ENCODE results near the gene CCDC136.
A peak's percentile ranks its signal among the peaks of the same experiment; 100 is the strongest.

The CCDC136 gene

DNA sequence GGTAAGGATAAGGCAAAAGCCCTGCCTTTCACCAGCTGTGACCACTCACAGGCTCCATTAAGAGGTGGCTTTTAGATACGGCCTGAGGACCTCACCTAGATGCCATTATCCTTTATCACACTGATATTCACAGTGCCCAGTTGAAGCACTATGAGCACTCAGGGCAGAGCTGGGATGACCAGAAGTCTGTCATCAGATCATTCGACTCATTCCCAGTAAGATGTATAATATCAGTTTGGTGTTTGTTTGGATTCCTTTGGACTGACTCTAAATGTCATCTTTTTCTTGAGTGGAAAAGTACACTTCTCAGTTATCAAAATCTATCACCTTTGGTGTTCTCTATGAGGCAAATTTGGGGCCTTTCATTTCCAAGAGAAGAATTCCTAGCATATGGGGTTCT lies 18.7 kb downstream of the CCDC136 start:
- Histone ChIP-seq H3K27me3 (ENCODE audit: low read depth, low read length) (no peaks in the 10 kb centered on the region), H3K27ac (ENCODE audit: low read length) (no peak overlapping the region), H3K4me3 (ENCODE audit: low read depth in 1 of 2, low read length in 2 of 2) (no peak overlapping the region), H3K36me3 (ENCODE audit: control insufficient read depth in 1 of 2, insufficient read depth in 2 of 2, low read length in 2 of 2) (peaks cover 0 to 25% of the 10 kb centered on the region in 2 donors), H3K9me3 (ENCODE audit: control insufficient read depth in 1 of 2, low read length in 2 of 2) (no peaks in the 10 kb centered on the region), H3K4me1 (ENCODE audit: control insufficient read depth in 1 of 2, insufficient read depth in 2 of 2, low read length in 2 of 2) (peaks cover 0 to 3% of the 10 kb centered on the region in 2 donors)

DNA sequence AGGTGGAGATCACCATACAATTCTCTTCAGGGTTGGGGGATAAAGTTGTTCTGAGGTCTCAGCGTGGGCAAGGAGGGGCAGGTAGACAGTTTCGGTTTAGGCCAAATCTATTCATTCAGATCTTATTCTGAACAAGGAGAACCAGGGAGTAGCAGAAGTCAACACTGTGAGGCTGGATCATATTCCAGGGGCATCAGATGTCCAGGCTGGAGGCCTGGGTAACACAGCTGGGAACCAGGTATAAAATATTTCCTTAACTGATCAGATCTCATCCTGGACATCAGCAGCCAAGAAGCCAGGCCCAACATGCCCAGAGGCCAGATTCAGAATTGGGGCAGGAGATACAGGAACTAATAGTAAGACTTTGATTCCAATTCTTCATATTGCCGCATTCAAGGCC lies 19.2 kb downstream of the CCDC136 start:
- Histone ChIP-seq H3K9me3 (ENCODE audit: control insufficient read depth in 1 of 2, low read length in 2 of 2) (no peaks in the 10 kb centered on the region), H3K27me3 (ENCODE audit: low read depth, low read length) (no peaks in the 10 kb centered on the region), H3K4me3 (ENCODE audit: low read depth in 1 of 2, low read length in 2 of 2) (no peak overlapping the region), H3K4me1 (ENCODE audit: control insufficient read depth in 1 of 2, insufficient read depth in 2 of 2, low read length in 2 of 2) (peaks cover 0 to 3% of the 10 kb centered on the region in 2 donors), H3K36me3 (ENCODE audit: control insufficient read depth in 1 of 2, insufficient read depth in 2 of 2, low read length in 2 of 2) (peaks cover 0 to 20% of the 10 kb centered on the region in 2 donors), H3K27ac (ENCODE audit: low read length) (no peak overlapping the region)

- Histone ChIP-seq H3K4me1 (ENCODE audit: control insufficient read depth in 1 of 2, insufficient read depth in 2 of 2, low read length in 2 of 2) (peaks cover 0 to 3% of the 10 kb centered on the region in 2 donors), H3K4me3 (ENCODE audit: low read depth in 1 of 2, low read length in 2 of 2) (no peak overlapping the region)
These were observed 20.1 kb downstream of the CCDC136 start for GRCh38 chr7:128811631-128812430.

DNA sequence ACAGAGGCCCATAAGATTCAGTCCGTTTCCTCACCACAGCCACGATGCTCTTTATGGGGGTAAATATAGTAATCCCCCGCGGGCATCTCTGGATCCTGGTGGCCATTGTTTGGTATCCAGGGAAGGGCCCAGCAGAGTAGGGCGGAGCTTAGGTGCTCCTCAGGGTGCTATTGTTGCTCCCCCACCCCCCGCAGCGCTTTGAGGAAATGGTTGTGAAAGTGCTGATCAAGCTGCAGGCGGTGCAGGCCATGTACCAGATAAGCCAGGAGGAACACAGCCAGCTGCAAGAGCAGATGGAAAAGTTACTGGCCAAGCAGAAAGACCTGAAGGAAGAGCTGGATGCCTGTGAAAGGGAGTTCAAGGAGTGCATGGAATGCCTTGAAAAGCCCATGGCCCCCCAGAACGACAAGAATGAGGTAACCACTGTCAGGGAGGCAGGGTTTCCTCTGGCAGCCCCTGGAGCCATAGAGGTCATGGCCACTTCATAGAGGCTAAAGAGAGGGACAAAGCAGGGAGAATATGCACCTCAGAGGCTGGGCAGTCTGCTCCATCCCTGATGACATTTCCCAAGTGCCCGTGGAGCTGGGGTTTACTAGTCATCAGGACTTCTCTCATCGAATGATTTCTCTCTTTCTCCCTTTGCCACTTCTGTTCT lies 20.9 kb downstream of the CCDC136 start:
- Histone ChIP-seq H3K9me3 (ENCODE audit: control insufficient read depth in 1 of 2, low read length in 2 of 2) (no peaks in the 10 kb centered on the region), H3K4me3 (ENCODE audit: low read depth in 1 of 2, low read length in 2 of 2) (no peak overlapping the region), H3K27ac (ENCODE audit: low read length) (no peak overlapping the region), H3K4me1 (ENCODE audit: control insufficient read depth in 1 of 2, insufficient read depth in 2 of 2, low read length in 2 of 2) (peaks cover 0 to 3% of the 10 kb centered on the region in 2 donors), H3K36me3 (ENCODE audit: control insufficient read depth in 1 of 2, insufficient read depth in 2 of 2, low read length in 2 of 2) (peaks cover 0 to 8% of the 10 kb centered on the region in 2 donors), H3K27me3 (ENCODE audit: low read depth, low read length) (no peaks in the 10 kb centered on the region)

More at GRCh38 chr7:128811631-128812430, 20.1 kb downstream of the CCDC136 start:
- Histone ChIP-seq H3K27me3 (ENCODE audit: low read depth, low read length) (no peaks in the 10 kb centered on the region), H3K9me3 (ENCODE audit: control insufficient read depth in 1 of 2, low read length in 2 of 2) (no peaks in the 10 kb centered on the region), H3K27ac (ENCODE audit: low read length) (no peak overlapping the region), H3K36me3 (ENCODE audit: control insufficient read depth in 1 of 2, insufficient read depth in 2 of 2, low read length in 2 of 2) (peaks cover 0 to 13% of the 10 kb centered on the region in 2 donors)

DNA sequence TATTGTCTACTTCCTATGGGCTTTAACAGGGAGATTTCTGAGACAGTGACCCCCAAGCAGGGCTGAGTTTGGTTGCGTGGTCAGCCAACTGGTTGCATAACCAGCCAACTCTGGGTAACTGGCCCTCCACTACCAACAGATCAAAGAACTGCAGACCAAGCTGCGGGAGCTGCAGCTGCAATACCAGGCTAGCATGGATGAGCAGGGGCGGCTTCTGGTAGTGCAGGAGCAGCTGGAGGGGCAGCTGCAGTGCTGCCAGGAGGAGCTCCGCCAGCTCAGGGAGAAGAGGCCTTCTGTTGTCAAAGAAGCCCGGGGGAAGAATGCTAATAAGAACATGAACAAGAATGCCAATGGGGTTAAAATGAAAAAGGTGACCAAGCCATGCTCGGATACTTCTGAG lies 22.7 kb downstream of the CCDC136 start:
- H3K27ac ChIP-seq (ENCODE audit: low read length), result no peak overlapping the region
- no peaks in the 10 kb centered on the region for H3K36me3 ChIP-seq (ENCODE audit: control insufficient read depth in 1 of 2, insufficient read depth in 2 of 2, low read length in 2 of 2)
- no peaks in the 10 kb centered on the region for H3K27me3 ChIP-seq (ENCODE audit: low read depth, low read length)
- H3K4me1 ChIP-seq (ENCODE audit: control insufficient read depth in 1 of 2, insufficient read depth in 2 of 2, low read length in 2 of 2), result peaks cover 3 to 6% of the 10 kb centered on the region in 2 donors
- H3K4me3 ChIP-seq (ENCODE audit: low read depth in 1 of 2, low read length in 2 of 2), result no peak overlapping the region
- no peaks in the 10 kb centered on the region for H3K9me3 ChIP-seq (ENCODE audit: control insufficient read depth in 1 of 2, low read length in 2 of 2)

- no peaks in the 10 kb centered on the region for H3K27me3 ChIP-seq (ENCODE audit: low read depth, low read length)
- H3K36me3 ChIP-seq (ENCODE audit: control insufficient read depth in 1 of 2, insufficient read depth in 2 of 2, low read length in 2 of 2), result no peaks in the 10 kb centered on the region
- no peaks in the 10 kb centered on the region for H3K9me3 ChIP-seq (ENCODE audit: control insufficient read depth in 1 of 2, low read length in 2 of 2)
- no peak overlapping the region for H3K4me3 ChIP-seq (ENCODE audit: low read depth in 1 of 2, low read length in 2 of 2)
- peaks cover 3 to 6% of the 10 kb centered on the region in 2 donors for H3K4me1 ChIP-seq (ENCODE audit: control insufficient read depth in 1 of 2, insufficient read depth in 2 of 2, low read length in 2 of 2)
- H3K27ac ChIP-seq (ENCODE audit: low read length), result no peak overlapping the region
These were observed 23.6 kb downstream of the CCDC136 start for GRCh38 chr7:128815289-128815942.

- Histone ChIP-seq H3K27me3 (ENCODE audit: low read depth, low read length) (no peaks in the 10 kb centered on the region), H3K27ac (ENCODE audit: low read length) (no peak overlapping the region), H3K36me3 (ENCODE audit: control insufficient read depth in 1 of 2, insufficient read depth in 2 of 2, low read length in 2 of 2) (no peaks in the 10 kb centered on the region), H3K9me3 (ENCODE audit: control insufficient read depth in 1 of 2, low read length in 2 of 2) (no peaks in the 10 kb centered on the region), H3K4me1 (ENCODE audit: control insufficient read depth in 1 of 2, insufficient read depth in 2 of 2, low read length in 2 of 2) (peaks cover 0 to 6% of the 10 kb centered on the region in 2 donors), H3K4me3 (ENCODE audit: low read depth in 1 of 2, low read length in 2 of 2) (no peak overlapping the region)
These were observed 26.9 kb downstream of the CCDC136 start for GRCh38 chr7:128818694-128819093.

- no peaks in the 10 kb centered on the region for H3K9me3 ChIP-seq (ENCODE audit: control insufficient read depth in 1 of 2, low read length in 2 of 2)
- H3K4me1 ChIP-seq (ENCODE audit: control insufficient read depth in 1 of 2, insufficient read depth in 2 of 2, low read length in 2 of 2), result peaks cover 0 to 6% of the 10 kb centered on the region in 2 donors
- H3K27ac ChIP-seq (ENCODE audit: low read length), result no peak overlapping the region
- H3K4me3 ChIP-seq (ENCODE audit: low read depth in 1 of 2, low read length in 2 of 2), result no peak overlapping the region
- H3K27me3 ChIP-seq (ENCODE audit: low read depth, low read length), result no peaks in the 10 kb centered on the region
- no peaks in the 10 kb centered on the region for H3K36me3 ChIP-seq (ENCODE audit: control insufficient read depth in 1 of 2, insufficient read depth in 2 of 2, low read length in 2 of 2)
These were observed 30.0 kb downstream of the CCDC136 start for GRCh38 chr7:128821724-128822123.

DNA sequence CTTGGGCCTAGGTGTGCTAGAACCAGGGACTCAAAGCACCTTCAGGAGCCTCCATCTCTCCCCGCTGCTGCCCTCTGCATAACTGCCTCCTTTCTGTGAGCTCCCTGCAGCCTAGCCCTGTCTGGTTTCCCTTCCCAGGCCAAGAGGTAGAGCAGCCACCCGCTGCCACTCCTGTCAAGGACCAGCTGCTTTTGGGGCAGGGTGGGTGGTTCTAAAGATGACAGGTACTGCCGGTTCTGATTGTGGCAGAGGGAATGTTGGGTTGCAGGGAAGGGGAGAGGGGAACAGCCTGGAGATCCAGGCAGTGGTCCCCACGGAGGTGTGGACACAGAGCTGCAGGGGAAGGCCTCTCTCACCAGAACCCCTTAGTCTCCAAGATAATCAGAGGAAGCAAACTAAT lies 34.7 kb downstream of the CCDC136 start:
- no peaks in the 10 kb centered on the region for H3K9me3 ChIP-seq (ENCODE audit: control insufficient read depth in 1 of 2, low read length in 2 of 2)
- no peaks in the 10 kb centered on the region for H3K36me3 ChIP-seq (ENCODE audit: control insufficient read depth in 1 of 2, insufficient read depth in 2 of 2, low read length in 2 of 2)
- H3K4me3 ChIP-seq (ENCODE audit: low read depth in 1 of 2, low read length in 2 of 2), result no peak overlapping the region
- H3K27me3 ChIP-seq (ENCODE audit: low read depth, low read length), result peaks cover 4% of the 10 kb centered on the region
- H3K27ac ChIP-seq (ENCODE audit: low read length), result no peak overlapping the region
- H3K4me1 ChIP-seq (ENCODE audit: control insufficient read depth in 1 of 2, insufficient read depth in 2 of 2, low read length in 2 of 2), result peaks cover 4 to 13% of the 10 kb centered on the region in 2 donors

DNA sequence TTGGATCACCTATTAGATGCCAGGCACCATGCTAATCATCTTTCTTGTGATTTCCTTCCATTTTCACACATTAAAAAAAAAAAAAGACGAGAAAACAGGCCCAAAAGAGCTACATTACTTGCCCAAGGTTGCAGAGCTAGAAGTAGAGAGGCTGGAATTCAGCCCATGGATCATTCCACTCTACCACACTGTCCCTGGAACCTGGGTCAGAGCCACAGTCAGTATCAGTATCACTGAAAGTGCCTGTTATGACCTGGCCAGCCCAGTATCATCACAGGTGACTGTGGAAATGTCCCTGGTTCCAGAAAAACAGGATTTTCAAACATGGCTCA lies 35.1 kb downstream of the CCDC136 start:
- peaks cover 4% of the 10 kb centered on the region for H3K27me3 ChIP-seq (ENCODE audit: low read depth, low read length)
- H3K27ac ChIP-seq (ENCODE audit: low read length), result no peak overlapping the region
- no peak overlapping the region for H3K4me3 ChIP-seq (ENCODE audit: low read depth in 1 of 2, low read length in 2 of 2)
- no peaks in the 10 kb centered on the region for H3K36me3 ChIP-seq (ENCODE audit: control insufficient read depth in 1 of 2, insufficient read depth in 2 of 2, low read length in 2 of 2)
- no peaks in the 10 kb centered on the region for H3K9me3 ChIP-seq (ENCODE audit: control insufficient read depth in 1 of 2, low read length in 2 of 2)
- peaks cover 4 to 13% of the 10 kb centered on the region in 2 donors for H3K4me1 ChIP-seq (ENCODE audit: control insufficient read depth in 1 of 2, insufficient read depth in 2 of 2, low read length in 2 of 2)

GRCh38 chr7:128827248-128827958 lies 35.6 kb downstream of the CCDC136 start:
- Histone ChIP-seq H3K27me3 (ENCODE audit: low read depth, low read length) (peaks cover 4% of the 10 kb centered on the region), H3K9me3 (ENCODE audit: control insufficient read depth in 1 of 2, low read length in 2 of 2) (no peaks in the 10 kb centered on the region), H3K4me1 (ENCODE audit: control insufficient read depth in 1 of 2, insufficient read depth in 2 of 2, low read length in 2 of 2) (peaks cover 4 to 15% of the 10 kb centered on the region in 2 donors), H3K36me3 (ENCODE audit: control insufficient read depth in 1 of 2, insufficient read depth in 2 of 2, low read length in 2 of 2) (no peaks in the 10 kb centered on the region), H3K27ac (ENCODE audit: low read length) (peak overlapping the region; percentile 87), H3K4me3 (ENCODE audit: low read depth in 1 of 2, low read length in 2 of 2) (peak overlapping the region in 1 of 2 donors; percentile 2)

Measured in muscle layer of duodenum (tissue), 2 donors.